HEK293 (cell line): ENCODE results near the gene PDCD4.
"Not testable (repeated sequence)": the region's sequence is repeated elsewhere in the genome, so short reads cannot be mapped to it uniquely, and the experiment has no call there.

Source experiments
- CTCF ChIA-PET: fragments of 350-600 bp; formaldehyde crosslinking; extraction: SDS; loops from one replicate; lab custom pipeline; 2021; ENCODE audit warnings: antibody characterized with exemption; lab: Yijun Ruan, JAX
- POLR2A ChIA-PET: fragments of 300-600 bp; formaldehyde crosslinking; extraction: SDS; loops from one replicate; lab custom pipeline; 2020; ENCODE audit warnings: antibody characterized with exemption, inconsistent platforms; lab: Yijun Ruan, JAX
- H3K27ac ChIP-seq: fragments of 200-500 bp; sonication (Bioruptor generic); 2 replicates; pipeline ENCODE4 v1.5.1; 2014; ENCODE audit warnings: low read depth, low read length, control low read depth, inconsistent platforms; ENCODE audit errors: extremely low read depth
- H3K36me3 ChIP-seq, 2 experiments: fragments of 200-500 bp in 1 of 2; sonication (Bioruptor generic) in 1 of 2; 1 replicate in 1 of 2; 2 replicates in 1 of 2; pipeline ENCODE4 v1.5.1; 2014 to 2017; ENCODE audit warnings: inconsistent platforms in 2 of 2, low read length in 2 of 2; ENCODE audit not compliant: control insufficient read depth in 2 of 2, insufficient read depth in 1 of 2
- H3K4me1 ChIP-seq: fragments of 200-500 bp; sonication (Bioruptor generic); 2 replicates; pipeline ENCODE4 v1.5.1; 2014; ENCODE audit warnings: mild to moderate bottlenecking, low read length, inconsistent platforms; ENCODE audit not compliant: control insufficient read depth, insufficient read depth
- H3K4me3 ChIP-seq: 2 replicates; pipeline ENCODE4 v1.5.1; 2011; ENCODE audit warnings: low read depth, mild to moderate bottlenecking, control low read depth, low read length, moderate library complexity
- H3K9me3 ChIP-seq: fragments of 200-500 bp; sonication (Bioruptor generic); 2 replicates; pipeline ENCODE4 v1.5.1; 2014; ENCODE audit warnings: low read depth, low read length, inconsistent platforms; ENCODE audit not compliant: control insufficient read depth, insufficient read depth
- EGR2 ChIP-seq: fragments of 450-650 bp; formaldehyde crosslinking; IDR thresholded peaks from 2 replicates; pipeline ENCODE4 v1.5.1; 2016; ENCODE audit warnings: low read depth, missing biosample characterization, missing genetic modification characterization
- KLF1 ChIP-seq: fragments of 450-650 bp; formaldehyde crosslinking; IDR thresholded peaks from 2 replicates; pipeline ENCODE4 v1.5.1; 2016; ENCODE audit warnings: missing biosample characterization, missing genetic modification characterization
- PRDM10 ChIP-seq: fragments of 450-650 bp; formaldehyde crosslinking; IDR thresholded peaks from 2 replicates; pipeline ENCODE4 v1.5.1; 2016; ENCODE audit warnings: missing biosample characterization, missing genetic modification characterization
- ZBTB11 ChIP-seq: fragments of 450-650 bp; formaldehyde crosslinking; conservative IDR thresholded peaks from 2 replicates; pipeline ENCODE4 v1.5.1; 2016; ENCODE audit warnings: low read depth, missing biosample characterization, missing genetic modification characterization
- ZFHX2 ChIP-seq: fragments of 450-650 bp; formaldehyde crosslinking; conservative IDR thresholded peaks from 2 replicates; pipeline ENCODE4 v1.5.1; 2016; ENCODE audit warnings: missing biosample characterization, missing genetic modification characterization
- ZIC2 ChIP-seq: fragments of 450-650 bp; formaldehyde crosslinking; IDR thresholded peaks from 2 replicates; pipeline ENCODE4 v1.5.1; 2016; ENCODE audit warnings: missing biosample characterization, missing genetic modification characterization
- ZNF239 ChIP-seq: fragments of 450-650 bp; formaldehyde crosslinking; IDR thresholded peaks from 2 replicates; pipeline ENCODE4 v1.5.1; 2016; ENCODE audit warnings: missing biosample characterization, missing genetic modification characterization
- ZNF24 ChIP-seq: fragments of 450-650 bp; formaldehyde crosslinking; IDR thresholded peaks from 2 replicates; pipeline ENCODE4 v1.5.1; 2016; ENCODE audit warnings: missing biosample characterization, missing genetic modification characterization
- ZNF530 ChIP-seq: fragments of 450-650 bp; formaldehyde crosslinking; IDR thresholded peaks from 2 replicates; pipeline ENCODE4 v1.5.1; 2016; ENCODE audit warnings: low read depth, missing biosample characterization, missing genetic modification characterization
- ZNF600 ChIP-seq: fragments of 450-650 bp; formaldehyde crosslinking; IDR thresholded peaks from 2 replicates; pipeline ENCODE4 v1.5.1; 2016; ENCODE audit warnings: missing biosample characterization, missing genetic modification characterization
- ZNF654 ChIP-seq: fragments of 450-650 bp; formaldehyde crosslinking; IDR thresholded peaks from 2 replicates; pipeline ENCODE4 v1.5.1; 2016; ENCODE audit warnings: low read depth, missing biosample characterization, missing genetic modification characterization

Gene PDCD4

GRCh38 chr10:110865809-110866482 is 5.8 kb upstream of the PDCD4 start (continued):
- TF ChIP-seq ZBTB11 (tag by site-specific recombination), result no peak
- TF ChIP-seq ZNF600 (tag by site-specific recombination), result peak; percentile 58
- TF ChIP-seq ZNF239 (tag by site-specific recombination), result no peak
- TF ChIP-seq PRDM10 (tag by site-specific recombination), result no peak; the same call in 1 of the 2 replicates
- TF ChIP-seq ZNF530 (tag by site-specific recombination), result no peak
- TF ChIP-seq ZNF654 (tag by site-specific recombination), result no peak

- peak; percentile 95 for TF ChIP-seq KLF1 (tag by site-specific recombination)
- TF ChIP-seq ZFHX2 (tag by site-specific recombination), result peak; percentile 57; the same call in 1 of the 2 replicates
- peak; percentile 31; the same call in 1 of the 2 replicates for TF ChIP-seq ZIC2 (tag by site-specific recombination)
- 0 out of 2 replicates have a peak, but pooled peaks have one; percentile 10 for TF ChIP-seq EGR2
- CTCF ChIA-PET, result interaction anchor here (0.7 kb wide), 1 partner anchor 87 kb away, joined by 3 read pairs; no protein-coding TSS in a partner anchor
- not testable (repeated sequence) for H3K27ac ChIP-seq, H3K36me3 ChIP-seq, H3K9me3 ChIP-seq, H3K4me3 ChIP-seq
- H3K4me1 ChIP-seq, result peaks cover 23% of the 10 kb centered on the region
- POLR2A ChIA-PET, result interaction anchor here (1.1 kb wide), 1 partner anchor 64 kb away, joined by 3 read pairs; no protein-coding TSS in a partner anchor
Observed at GRCh38 chr10:110867011-110867806, 4.5 kb upstream of the PDCD4 start.

- Histone ChIP-seq H3K4me3 (no peak overlapping the region), H3K9me3 (no peaks in the 10 kb centered on the region)
- no peak for TF ChIP-seq ZNF24 (tag by site-specific recombination)
- TF ChIP-seq, all 188 proteins: peak for 0
- Histone ChIP-seq H3K36me3 (no peaks in the 10 kb centered on the region), H3K4me1 (peaks cover 23% of the 10 kb centered on the region), H3K27ac (no peak overlapping the region; the same call in 1 of the 2 replicates)
- ChIA-PET CTCF (interaction anchor here (0.7 to 1.1 kb wide), 2 partner anchors 26 to 88 kb away, joined by 3 to 4 read pairs; no protein-coding TSS in a partner anchor), POLR2A (interaction anchor here (1.1 kb wide), 1 partner anchor 65 kb away, joined by 3 read pairs; no protein-coding TSS in a partner anchor)
Observed at GRCh38 chr10:110867807-110868465, 3.8 kb upstream of the PDCD4 start.
